ENCODE results near the gene PML.
A peak's percentile ranks its signal among the peaks of the same experiment; 100 is the strongest.
"Not testable (repeated sequence)": the region's sequence is repeated elsewhere in the genome, so short reads cannot be mapped to it uniquely, and the experiment has no call there.

Gene PML

DNA sequence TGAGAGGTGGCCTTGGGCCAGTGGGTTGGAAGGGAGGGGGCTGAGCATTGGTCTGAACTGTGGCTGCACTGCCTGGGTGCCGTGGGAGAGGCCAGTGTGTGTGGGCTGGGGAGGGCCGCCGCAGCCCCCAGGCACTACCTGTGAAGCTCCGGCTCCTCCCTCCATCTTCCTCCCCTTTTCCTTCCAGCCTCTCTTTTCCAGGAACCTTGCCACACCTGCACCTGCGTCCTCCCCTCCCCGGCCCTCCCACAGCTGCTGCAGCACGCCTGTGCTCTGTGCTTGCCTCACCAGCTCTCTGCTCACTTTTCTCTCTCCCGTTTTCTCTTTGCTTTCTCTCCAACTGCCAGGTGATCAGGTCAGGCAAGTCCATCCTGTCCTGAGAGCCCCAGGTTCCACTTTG lies 70.3 kb downstream of the PML start:
- CTCF ChIA-PET: interaction anchor here (0.6 to 2.3 kb wide), 7 partner anchors 11 to 302 kb away, joined by 3 to 21 read pairs (median 5); no protein-coding TSS in a partner anchor
- H3K27ac ChIP-seq (ENCODE audit: extremely low read depth, low read depth, low read length); H3K4me3 ChIP-seq (ENCODE audit: low read depth, low read length); H3K4me1 ChIP-seq (ENCODE audit: control insufficient read depth, insufficient read depth, low read length); H3K9me3 ChIP-seq (ENCODE audit: control insufficient read depth, insufficient read depth, low read depth, low read length); POLR2A ChIA-PET; H3K36me3 ChIP-seq (ENCODE audit: control insufficient read depth in 2 of 2, insufficient read depth in 1 of 2, low read length in 2 of 2): not testable (repeated sequence)
- TF ChIP-seq EGR2 (tag by site-specific recombination; IDR thresholded peaks at IDR 0.05; ENCODE audit: low read depth): peak; percentile 44; the same call in 1 of the 2 replicates

DNA sequence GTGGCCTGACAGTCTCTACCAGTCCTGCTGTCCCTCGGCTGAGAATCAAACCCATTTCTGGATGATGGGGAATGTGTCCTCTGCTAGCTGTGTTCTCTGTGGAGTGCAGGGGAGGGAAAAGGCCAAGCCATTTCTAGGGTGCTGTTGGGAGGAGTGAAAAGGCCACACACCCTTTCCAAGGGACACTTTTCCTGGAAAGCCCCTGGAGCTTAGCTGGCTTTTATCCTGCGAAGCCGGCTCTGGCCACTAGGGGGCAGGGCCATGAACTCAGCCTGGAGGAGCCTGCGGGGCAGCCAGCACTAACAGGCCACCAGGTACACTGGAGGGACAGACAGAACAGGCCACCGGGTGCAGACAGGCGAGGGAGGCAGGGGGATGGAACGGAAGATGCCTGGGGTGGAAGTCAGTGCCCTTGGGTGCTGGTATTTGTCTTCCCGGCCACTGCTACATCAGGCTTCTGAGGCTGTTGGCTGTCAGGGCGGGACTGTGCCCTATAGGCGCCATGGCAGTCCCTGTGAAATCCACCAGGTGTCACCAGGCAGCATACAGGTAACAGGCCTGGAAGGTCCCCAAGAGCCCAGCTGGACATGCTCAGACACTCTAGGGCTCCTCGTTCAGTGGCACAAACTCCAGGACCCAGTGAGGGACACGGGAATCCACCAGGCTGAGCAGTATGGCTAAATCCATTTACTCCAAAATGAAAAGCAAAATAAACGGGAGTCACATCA lies 71.3 kb downstream of the PML start:
- POLR2A ChIA-PET; H3K4me3 ChIP-seq (ENCODE audit: low read depth, low read length); H3K27ac ChIP-seq (ENCODE audit: extremely low read depth, low read depth, low read length); H3K4me1 ChIP-seq (ENCODE audit: control insufficient read depth, insufficient read depth, low read length); H3K9me3 ChIP-seq (ENCODE audit: control insufficient read depth, insufficient read depth, low read depth, low read length); H3K36me3 ChIP-seq (ENCODE audit: control insufficient read depth in 2 of 2, insufficient read depth in 1 of 2, low read length in 2 of 2): not testable (repeated sequence)
- CTCF ChIA-PET: interaction anchor here (0.7 to 2.3 kb wide), 4 partner anchors 12 to 256 kb away, joined by 3 to 21 read pairs (median 10); no protein-coding TSS in a partner anchor
- TF ChIP-seq, protein P1, sequence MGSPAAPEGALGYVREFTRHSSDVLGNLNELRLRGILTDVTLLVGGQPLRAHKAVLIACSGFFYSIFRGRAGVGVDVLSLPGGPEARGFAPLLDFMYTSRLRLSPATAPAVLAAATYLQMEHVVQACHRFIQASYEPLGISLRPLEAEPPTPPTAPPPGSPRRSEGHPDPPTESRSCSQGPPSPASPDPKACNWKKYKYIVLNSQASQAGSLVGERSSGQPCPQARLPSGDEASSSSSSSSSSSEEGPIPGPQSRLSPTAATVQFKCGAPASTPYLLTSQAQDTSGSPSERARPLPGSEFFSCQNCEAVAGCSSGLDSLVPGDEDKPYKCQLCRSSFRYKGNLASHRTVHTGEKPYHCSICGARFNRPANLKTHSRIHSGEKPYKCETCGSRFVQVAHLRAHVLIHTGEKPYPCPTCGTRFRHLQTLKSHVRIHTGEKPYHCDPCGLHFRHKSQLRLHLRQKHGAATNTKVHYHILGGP (tag by site-specific recombination; IDR thresholded peaks at IDR 0.05): peak; percentile 53; the same call in 1 of the 2 replicates

DNA sequence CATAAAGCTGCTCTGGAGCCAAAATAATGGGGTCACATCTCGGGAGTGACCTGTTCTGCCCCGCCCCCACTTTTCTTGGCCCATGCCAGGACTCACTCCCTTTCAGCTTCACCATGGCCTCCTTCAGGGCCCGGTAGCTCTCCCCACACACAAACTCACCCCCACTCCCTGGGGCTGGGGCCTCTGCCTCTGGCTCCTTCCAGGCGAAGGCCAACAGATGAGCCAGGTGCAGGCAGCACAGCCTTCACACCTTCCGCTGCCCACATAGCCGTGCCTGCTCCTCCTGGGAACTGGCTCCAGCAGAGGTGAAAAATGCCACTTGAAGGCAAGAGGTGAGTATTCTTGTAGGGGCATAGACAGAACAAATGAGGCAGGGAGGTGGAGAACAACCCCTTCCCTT lies 77.1 kb downstream of the PML start:
- CTCF ChIA-PET: not testable (repeated sequence)

DNA sequence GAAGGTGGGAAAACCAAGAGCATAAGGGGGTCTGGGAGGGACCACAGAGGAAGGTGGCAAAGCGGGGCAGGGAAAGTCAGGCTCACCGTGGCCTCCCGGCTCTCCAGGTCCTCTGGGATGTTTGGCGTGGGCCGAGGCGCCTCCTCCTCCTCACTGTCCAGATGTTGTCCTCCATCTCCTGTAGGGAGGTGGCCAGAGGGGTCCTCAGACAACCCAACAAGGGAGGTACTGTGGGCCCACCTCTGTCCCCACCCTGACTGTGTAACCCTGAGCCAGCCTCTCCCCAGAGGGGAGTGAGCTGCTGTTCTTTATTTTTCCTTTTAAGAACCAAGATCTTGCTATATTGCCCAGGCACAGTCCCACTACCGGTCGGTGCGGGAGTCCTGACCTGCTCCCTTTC lies 77.6 kb downstream of the PML start:
- H3K36me3 ChIP-seq (ENCODE audit: control insufficient read depth in 2 of 2, insufficient read depth in 1 of 2, low read length in 2 of 2); POLR2A ChIA-PET; CTCF ChIA-PET: not testable (repeated sequence)

More for the DNA sequence above, 77.1 kb downstream of the PML start:
- H3K36me3 ChIP-seq (ENCODE audit: control insufficient read depth in 2 of 2, insufficient read depth in 1 of 2, low read length in 2 of 2); H3K27ac ChIP-seq (ENCODE audit: extremely low read depth, low read depth, low read length); H3K9me3 ChIP-seq (ENCODE audit: control insufficient read depth, insufficient read depth, low read depth, low read length); H3K4me3 ChIP-seq (ENCODE audit: low read depth, low read length); POLR2A ChIA-PET; H3K4me1 ChIP-seq (ENCODE audit: control insufficient read depth, insufficient read depth, low read length): not testable (repeated sequence)

DNA sequence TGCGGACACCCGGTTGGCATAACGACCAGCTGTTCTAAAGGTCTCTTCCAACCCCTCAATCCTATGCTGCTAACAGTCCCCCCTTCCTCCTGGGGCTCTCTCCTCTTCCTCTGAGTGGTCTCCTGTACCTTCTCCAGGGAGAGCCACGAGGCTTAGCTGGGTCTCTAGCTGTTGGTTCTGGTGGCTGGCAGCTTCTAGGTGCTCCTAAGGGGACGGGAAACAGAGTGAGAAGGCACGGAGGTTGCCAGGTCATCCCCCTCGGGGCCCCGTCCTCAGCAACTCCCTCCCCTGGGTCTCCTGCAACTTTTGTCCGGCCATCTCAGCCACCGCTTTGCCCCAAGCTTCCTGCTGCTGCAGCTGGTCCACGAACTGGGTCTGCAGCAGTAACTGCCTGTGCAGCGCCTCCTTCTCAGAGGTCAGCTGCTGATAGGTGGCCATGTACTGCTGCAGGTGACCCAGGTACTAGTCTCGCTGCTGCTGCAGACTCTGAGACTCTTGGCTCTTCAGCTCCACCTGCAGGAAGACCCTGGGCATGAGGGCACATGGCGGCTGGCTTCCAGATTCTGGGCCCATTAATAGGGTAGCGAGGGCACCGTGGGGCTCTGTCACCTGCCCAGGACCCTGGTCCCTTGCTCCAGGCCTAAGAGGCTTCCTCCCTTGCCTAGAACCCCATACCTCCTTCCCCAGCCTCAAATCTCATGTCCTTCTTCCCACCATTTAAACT lies 78.3 kb downstream of the PML start:
- CTCF ChIA-PET; H3K4me1 ChIP-seq (ENCODE audit: control insufficient read depth, insufficient read depth, low read length); POLR2A ChIA-PET; H3K4me3 ChIP-seq (ENCODE audit: low read depth, low read length); H3K27ac ChIP-seq (ENCODE audit: extremely low read depth, low read depth, low read length); H3K36me3 ChIP-seq (ENCODE audit: control insufficient read depth in 2 of 2, insufficient read depth in 1 of 2, low read length in 2 of 2); H3K9me3 ChIP-seq (ENCODE audit: control insufficient read depth, insufficient read depth, low read depth, low read length): not testable (repeated sequence)

More for the DNA sequence above, 77.6 kb downstream of the PML start:
- not testable (repeated sequence) for H3K27ac ChIP-seq (ENCODE audit: extremely low read depth, low read depth, low read length); H3K4me3 ChIP-seq (ENCODE audit: low read depth, low read length); H3K4me1 ChIP-seq (ENCODE audit: control insufficient read depth, insufficient read depth, low read length); H3K9me3 ChIP-seq (ENCODE audit: control insufficient read depth, insufficient read depth, low read depth, low read length)

DNA sequence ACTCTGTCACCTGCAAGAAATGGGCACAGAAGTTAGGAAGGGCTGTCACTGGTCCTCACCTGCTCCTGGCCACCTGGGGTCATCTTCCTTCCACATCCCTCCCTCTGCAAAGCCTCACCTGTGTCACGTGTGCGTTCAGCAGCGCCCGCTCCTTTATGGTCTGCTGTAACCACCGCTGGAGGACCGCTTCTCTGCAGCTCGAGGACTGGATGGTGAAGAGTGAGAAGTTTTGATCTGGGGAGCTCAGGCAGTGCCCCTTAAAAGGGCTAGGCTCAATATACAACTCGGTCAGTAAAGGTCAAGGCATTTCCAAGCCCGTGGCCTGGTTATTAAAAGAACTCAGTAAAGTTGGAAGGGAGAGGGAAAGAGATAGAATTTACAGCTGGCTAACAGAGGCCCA lies 81.3 kb downstream of the PML start:
- H3K4me3 ChIP-seq (ENCODE audit: low read depth, low read length); H3K4me1 ChIP-seq (ENCODE audit: control insufficient read depth, insufficient read depth, low read length); POLR2A ChIA-PET; CTCF ChIA-PET; H3K9me3 ChIP-seq (ENCODE audit: control insufficient read depth, insufficient read depth, low read depth, low read length); H3K36me3 ChIP-seq (ENCODE audit: control insufficient read depth in 2 of 2, insufficient read depth in 1 of 2, low read length in 2 of 2); H3K27ac ChIP-seq (ENCODE audit: extremely low read depth, low read depth, low read length): not testable (repeated sequence)

DNA sequence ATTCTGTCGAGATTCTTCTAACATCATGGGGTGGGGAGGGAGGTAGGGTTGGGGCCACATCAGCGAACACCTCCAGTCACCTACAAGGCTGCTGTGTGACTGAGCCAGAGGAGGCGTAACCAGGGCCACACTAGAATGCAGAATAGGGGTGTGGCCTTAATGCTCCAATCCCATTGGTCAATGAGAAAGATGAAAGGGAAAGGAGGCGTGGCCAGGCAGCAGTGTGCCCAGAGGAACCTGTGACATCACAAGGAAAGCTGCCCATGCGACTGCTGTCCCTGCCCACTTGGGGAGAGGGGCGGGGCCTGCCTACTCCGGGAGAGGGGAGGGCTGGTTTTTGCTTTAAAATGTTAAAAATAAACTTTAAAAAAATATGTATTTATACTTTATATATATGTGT lies 87.9 kb downstream of the PML start, which contains the start of gene GOLGA6A:
Gene GOLGA6A (minus strand): TSS at position 101 of the 400 bp plus-strand sequence. CDS start 41 bp downstream, at position 60.
- H3K9me3 ChIP-seq (ENCODE audit: control insufficient read depth, insufficient read depth, low read depth, low read length); H3K36me3 ChIP-seq (ENCODE audit: control insufficient read depth in 2 of 2, insufficient read depth in 1 of 2, low read length in 2 of 2); H3K4me1 ChIP-seq (ENCODE audit: control insufficient read depth, insufficient read depth, low read length); CTCF ChIA-PET; H3K27ac ChIP-seq (ENCODE audit: extremely low read depth, low read depth, low read length); POLR2A ChIA-PET; H3K4me3 ChIP-seq (ENCODE audit: low read depth, low read length): not testable (repeated sequence)

DNA sequence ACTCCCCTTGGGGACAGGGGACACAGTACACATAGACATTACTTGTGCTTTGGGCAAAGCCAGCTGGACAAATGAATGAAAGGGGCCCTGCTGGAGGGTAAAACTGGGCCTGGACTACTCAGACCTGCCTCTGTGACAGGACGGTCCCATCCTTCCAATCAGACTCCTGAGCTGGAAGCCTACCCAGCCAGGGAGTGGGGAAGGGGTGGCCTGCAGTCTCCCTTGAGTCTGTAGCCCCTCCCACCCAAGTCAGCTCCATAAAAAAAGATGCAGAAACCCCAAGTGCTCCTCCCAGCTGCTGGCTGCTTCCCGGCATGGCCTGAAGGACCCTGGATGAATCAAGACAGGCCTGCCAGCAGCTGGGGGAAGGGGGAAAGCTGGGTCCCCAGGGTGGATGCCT lies 100.1 kb downstream of the PML start:
- CTCF ChIA-PET; H3K27ac ChIP-seq (ENCODE audit: extremely low read depth, low read depth, low read length); POLR2A ChIA-PET: not testable (repeated sequence)

DNA sequence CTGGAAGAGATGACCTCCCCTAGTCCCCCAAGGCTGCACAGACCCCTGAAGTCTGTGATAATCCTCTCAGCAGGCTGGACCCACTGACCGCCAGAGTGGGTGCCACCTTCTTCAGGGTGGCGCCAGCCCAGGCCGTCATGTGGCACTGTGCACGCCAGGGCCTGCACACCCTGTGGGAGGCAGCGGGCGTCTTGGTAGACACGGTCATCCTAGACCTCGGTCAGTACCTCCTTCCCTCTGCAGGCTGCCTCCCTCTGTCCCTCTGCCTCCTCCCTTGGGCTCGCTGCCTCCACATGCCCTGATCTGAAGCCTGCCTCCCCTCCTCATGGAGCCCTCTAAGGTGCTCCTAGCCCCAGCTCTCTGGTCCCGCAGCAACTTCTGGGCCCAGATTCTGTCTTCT lies 101.1 kb downstream of the PML start:
- H3K9me3 ChIP-seq (ENCODE audit: control insufficient read depth, insufficient read depth, low read depth, low read length); H3K27ac ChIP-seq (ENCODE audit: extremely low read depth, low read depth, low read length); H3K4me1 ChIP-seq (ENCODE audit: control insufficient read depth, insufficient read depth, low read length); POLR2A ChIA-PET; CTCF ChIA-PET; H3K36me3 ChIP-seq (ENCODE audit: control insufficient read depth in 2 of 2, insufficient read depth in 1 of 2, low read length in 2 of 2); H3K4me3 ChIP-seq (ENCODE audit: low read depth, low read length): not testable (repeated sequence)

More for the DNA sequence above, 100.1 kb downstream of the PML start:
- H3K9me3 ChIP-seq (ENCODE audit: control insufficient read depth, insufficient read depth, low read depth, low read length); H3K4me1 ChIP-seq (ENCODE audit: control insufficient read depth, insufficient read depth, low read length); H3K36me3 ChIP-seq (ENCODE audit: control insufficient read depth in 2 of 2, insufficient read depth in 1 of 2, low read length in 2 of 2); H3K4me3 ChIP-seq (ENCODE audit: low read depth, low read length): not testable (repeated sequence)

DNA sequence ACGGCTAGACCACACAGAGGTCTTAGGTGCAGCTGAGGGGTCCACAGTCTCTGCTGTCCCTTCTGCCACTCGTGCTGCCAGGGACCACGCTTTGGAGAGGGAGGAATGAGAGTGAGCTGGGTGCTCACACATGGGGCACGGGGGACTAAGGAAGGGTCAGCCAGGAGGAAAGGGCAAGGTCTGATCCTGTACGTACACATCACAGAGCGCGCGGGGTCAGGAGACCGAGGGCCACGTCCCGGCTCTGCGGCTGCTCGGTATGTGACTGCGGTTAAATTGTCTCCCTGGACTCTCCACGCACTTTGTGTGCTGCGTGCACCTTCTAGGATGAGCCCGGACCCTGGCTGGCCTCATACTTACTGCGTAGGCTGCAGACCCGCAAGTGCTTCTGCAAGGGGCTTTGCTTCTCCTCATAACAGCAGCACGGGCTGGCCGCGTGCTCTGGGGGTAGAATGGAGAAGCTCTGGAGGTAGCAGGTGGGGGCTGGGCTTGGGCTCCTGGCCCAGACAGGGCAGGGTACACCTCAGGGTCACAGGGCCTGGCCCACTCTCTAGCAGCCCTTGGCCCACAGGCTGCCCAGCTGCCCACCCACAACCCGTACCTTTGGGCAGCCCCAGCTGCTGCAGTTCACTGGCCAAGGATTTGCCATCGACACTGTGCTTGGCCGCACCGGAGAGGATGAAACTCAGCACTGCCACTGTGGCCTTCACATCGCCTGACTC lies 102.4 kb downstream of the PML start:
- H3K9me3 ChIP-seq (ENCODE audit: control insufficient read depth, insufficient read depth, low read depth, low read length); H3K4me3 ChIP-seq (ENCODE audit: low read depth, low read length); H3K4me1 ChIP-seq (ENCODE audit: control insufficient read depth, insufficient read depth, low read length); POLR2A ChIA-PET; H3K27ac ChIP-seq (ENCODE audit: extremely low read depth, low read depth, low read length); H3K36me3 ChIP-seq (ENCODE audit: control insufficient read depth in 2 of 2, insufficient read depth in 1 of 2, low read length in 2 of 2); CTCF ChIA-PET: not testable (repeated sequence)
